D721Med (cell line): ENCODE results near the gene POU6F2.

Experiments
- DNase-seq: peaks from one replicate; pipeline ENCODE4 v3.0.0; 2011; ENCODE audit warnings: low spot score; ENCODE audit not compliant: insufficient read length
- FAIRE-seq: peaks from 2 replicates; lab custom pipeline; 2011; peaks lifted over from hg19 to GRCh38; lab: Jason Lieb, UNC
- CTCF ChIP-seq: IDR thresholded peaks from 2 replicates; pipeline ENCODE4 v1.5.1; 2012; ENCODE audit warnings: mild to moderate bottlenecking, control low read depth; ENCODE audit not compliant: insufficient read depth; ENCODE audit errors: missing control alignments

Gene POU6F2

GRCh38 chr7:39228946-39229345 lies 251.2 kb downstream of the POU6F2 start:
- FAIRE-seq (no peak), DNase-seq (no peak)
- TF ChIP-seq CTCF, result no peak

GRCh38 chr7:39233851-39234529 lies 256.3 kb downstream of the POU6F2 start:
- DNase-seq, result no peak
- no peak for FAIRE-seq
- TF ChIP-seq CTCF, result no peak

- no peak for TF ChIP-seq CTCF
- FAIRE-seq (no peak), DNase-seq (no peak)
These were observed 260.6 kb downstream of the POU6F2 start for GRCh38 chr7:39238234-39238869.

- DNase-seq, result no peak
- FAIRE-seq, result no peak
These were observed 263.2 kb downstream of the POU6F2 start for GRCh38 chr7:39240864-39241263.

GRCh38 chr7:39247576-39247975 lies 269.9 kb downstream of the POU6F2 start:
- no peak for TF ChIP-seq CTCF
- FAIRE-seq (no peak), DNase-seq (no peak)

More at GRCh38 chr7:39240864-39241263, 263.2 kb downstream of the POU6F2 start:
- no peak for TF ChIP-seq CTCF

- no peak for DNase-seq
- FAIRE-seq, result peak; percentile 48
- TF ChIP-seq CTCF, result no peak
These were observed 270.5 kb downstream of the POU6F2 start for GRCh38 chr7:39248041-39248691.
